ENCODE results near the gene PID1. TPM values are rescaled to one million over a fixed set of nuclear protein-coding genes. Genes with fewer than 3 reads are reported as not detected.
A peak's percentile ranks its signal among the peaks of the same experiment; 100 is the strongest.

The PID1 gene
- total RNA-seq, 1 donor from 2014 or later: 51.4 TPM

DNA sequence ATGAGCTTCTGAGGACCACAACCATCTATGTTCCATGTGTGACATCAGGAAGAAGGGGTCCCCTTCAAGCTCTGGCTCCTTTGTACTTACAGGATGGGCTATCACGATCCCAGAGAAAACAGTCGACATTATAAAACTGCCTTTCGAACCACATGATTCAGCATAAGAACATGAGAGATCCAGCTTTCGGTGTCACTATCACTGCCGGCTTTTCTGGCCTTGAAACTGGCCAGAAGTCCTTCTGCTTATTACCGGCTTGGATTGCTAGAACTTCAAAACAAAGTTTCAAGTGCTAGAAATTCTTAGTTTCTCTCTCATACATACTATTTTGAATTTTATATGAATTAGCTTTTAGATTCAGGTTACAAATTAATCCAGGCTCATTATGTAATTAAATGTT lies 138.9 kb downstream of the PID1 start:
- ATAC-seq (no peak), DNase-seq (no peak)
- H3K9me3 ChIP-seq: no peaks in the 10 kb centered on the region
- no peaks in the 10 kb centered on the region for H3K36me3 ChIP-seq
- H3K27me3 ChIP-seq: no peaks in the 10 kb centered on the region
- H3K4me3 ChIP-seq: no peak overlapping the region
- intact Hi-C loops (cut with DNase I): no loop called here
- TF ChIP-seq CTCF (IDR thresholded peaks at IDR 0.05): no peak
- H3K4me1 ChIP-seq: peaks cover 5% of the 10 kb centered on the region
- H3K27ac ChIP-seq: no peak overlapping the region

GRCh38 chr2:229130522-229130921 lies 140.6 kb downstream of the PID1 start:
- no peak for TF ChIP-seq CTCF (IDR thresholded peaks at IDR 0.05)
- Histone ChIP-seq H3K4me3 (no peak overlapping the region), H3K36me3 (no peaks in the 10 kb centered on the region), H3K9me3 (no peaks in the 10 kb centered on the region), H3K27me3 (no peaks in the 10 kb centered on the region), H3K4me1 (peaks cover 5% of the 10 kb centered on the region), H3K27ac (no peak overlapping the region)
- no peak for ATAC-seq
- intact Hi-C loops (cut with DNase I): no loop called here
- no peak for DNase-seq

DNA sequence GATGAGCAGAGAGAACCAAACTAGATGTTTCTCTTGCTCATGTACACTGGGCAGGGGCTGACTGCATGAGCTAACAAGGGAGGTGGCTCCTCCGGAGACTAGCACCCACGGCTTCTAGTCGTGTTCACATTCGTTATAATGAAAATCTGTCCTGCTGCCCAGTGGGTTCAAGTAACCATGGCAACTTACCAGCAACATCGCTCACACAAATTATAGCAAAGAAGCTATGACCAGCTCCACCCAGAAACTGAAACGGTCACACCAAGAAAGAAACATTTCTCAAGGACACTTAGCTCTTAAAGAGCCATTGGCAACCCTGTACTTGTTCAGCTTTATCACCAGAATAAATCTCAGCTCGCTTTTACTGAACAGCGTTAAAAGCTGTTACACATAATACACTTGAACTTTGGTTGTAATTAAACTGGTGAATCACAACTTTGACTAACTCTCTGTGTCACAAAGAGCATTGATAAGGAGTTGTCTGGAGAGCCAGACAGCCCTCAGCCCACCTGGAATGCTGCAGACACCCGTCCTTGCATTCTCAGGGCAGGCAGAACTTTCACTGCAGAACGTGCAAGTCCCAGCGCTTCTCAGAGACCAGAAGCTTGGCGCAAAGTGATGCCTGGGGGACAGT lies 141.2 kb downstream of the PID1 start:
- intact Hi-C loops (cut with DNase I): no loop called here
- Histone ChIP-seq H3K9me3 (no peaks in the 10 kb centered on the region), H3K36me3 (no peaks in the 10 kb centered on the region), H3K27me3 (no peaks in the 10 kb centered on the region), H3K4me3 (no peak overlapping the region), H3K27ac (no peak overlapping the region), H3K4me1 (peaks cover 5% of the 10 kb centered on the region)
- ATAC-seq (peak; percentile 58), DNase-seq (no peak)
- TF ChIP-seq CTCF (IDR thresholded peaks at IDR 0.05): no peak

- Histone ChIP-seq H3K27me3 (no peaks in the 10 kb centered on the region), H3K9me3 (no peaks in the 10 kb centered on the region), H3K4me3 (no peak overlapping the region), H3K4me1 (peaks cover 5% of the 10 kb centered on the region), H3K27ac (no peak overlapping the region), H3K36me3 (no peaks in the 10 kb centered on the region)
- no peak for ATAC-seq
- no peak for DNase-seq
- intact Hi-C loops (cut with DNase I): no loop called here
- no peak for TF ChIP-seq CTCF (IDR thresholded peaks at IDR 0.05)
Observed at GRCh38 chr2:229127471-229127870, 143.6 kb downstream of the PID1 start.

DNA sequence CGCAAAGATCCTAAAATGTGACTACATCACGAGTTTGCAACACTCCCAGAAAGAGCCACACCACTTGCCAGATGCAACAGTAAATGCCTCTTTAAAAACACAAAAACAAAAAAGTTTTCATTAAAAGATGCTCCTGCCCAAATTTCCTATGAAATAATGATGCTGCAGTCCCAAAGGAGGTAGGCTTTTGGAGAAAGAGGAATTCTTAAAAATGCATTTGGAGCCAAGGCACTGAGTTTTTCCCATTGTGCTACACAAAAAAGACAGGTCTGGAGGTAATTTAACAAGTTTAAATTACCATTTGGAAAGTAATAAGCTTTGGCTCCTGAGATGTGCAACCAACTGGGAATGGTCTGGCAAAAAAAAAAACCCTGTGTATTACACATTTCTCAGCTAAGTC lies 145.0 kb downstream of the PID1 start:
- no peak overlapping the region for H3K27ac ChIP-seq
- no peak for TF ChIP-seq CTCF (IDR thresholded peaks at IDR 0.05)
- no peak for DNase-seq
- H3K4me3 ChIP-seq: no peak overlapping the region
- H3K9me3 ChIP-seq: no peaks in the 10 kb centered on the region
- peaks cover 5% of the 10 kb centered on the region for H3K4me1 ChIP-seq
- no peaks in the 10 kb centered on the region for H3K27me3 ChIP-seq
- ATAC-seq: no peak
- H3K36me3 ChIP-seq: no peaks in the 10 kb centered on the region
- intact Hi-C loops (cut with DNase I): no loop called here

- Histone ChIP-seq H3K4me3 (no peak overlapping the region), H3K9me3 (no peaks in the 10 kb centered on the region), H3K27me3 (no peaks in the 10 kb centered on the region), H3K4me1 (no peaks in the 10 kb centered on the region), H3K36me3 (no peaks in the 10 kb centered on the region), H3K27ac (no peak overlapping the region)
- DNase-seq (no peak), ATAC-seq (no peak)
- intact Hi-C loops (cut with DNase I): no loop called here
- TF ChIP-seq CTCF (IDR thresholded peaks at IDR 0.05): no peak
Observed at GRCh38 chr2:229124136-229124535, 147.0 kb downstream of the PID1 start.
